Mesothelial cell of epicardium (in vitro differentiated cells): ENCODE data around the gene NDST3. TPM values are rescaled to one million over a fixed set of nuclear protein-coding genes. Genes with fewer than 3 reads are reported as not detected.
"Not testable (repeated sequence)": the region's sequence is repeated elsewhere in the genome, so short reads cannot be mapped to it uniquely, and the experiment has no call there.

ENCODE experiments used
- DNase-seq, 2 experiments: peaks; one replicate each; pipeline ENCODE4 v3.0.0; 2021; ENCODE audit warnings: low spot score in 2 of 2; ENCODE audit not compliant: unreplicated experiment in 2 of 2
- H3K27ac Mint-ChIP-seq: 2 replicates; pipeline ENCODE4 v1.8.0; 2021; ENCODE audit warnings: mixed read lengths
- H3K27me3 Mint-ChIP-seq: 2 replicates; pipeline ENCODE4 v1.8.0; 2021; ENCODE audit warnings: low read depth, mixed read lengths
- H3K36me3 Mint-ChIP-seq: 2 replicates; pipeline ENCODE4 v1.8.0; 2021; ENCODE audit warnings: mixed read lengths
- H3K4me1 Mint-ChIP-seq: 2 replicates; pipeline ENCODE4 v1.8.0; 2021; ENCODE audit warnings: mixed read lengths
- H3K4me3 Mint-ChIP-seq: 2 replicates; pipeline ENCODE4 v1.8.0; 2021; ENCODE audit warnings: mild to moderate bottlenecking, moderate library complexity, mixed read lengths
- H3K9me3 Mint-ChIP-seq: 2 replicates; pipeline ENCODE4 v1.8.0; 2021; ENCODE audit warnings: mixed read lengths
- total RNA-seq: library from RNA; stranded (reverse); gene quantifications from 3 replicates; pipeline ENCODE4 v1.2.1, GENCODE V29; 2021
- TF ChIP-seq, protein P1 (sequence below): fragments of 200-600 bp; sonication (generic); IDR thresholded peaks from one replicate; pipeline ENCODE4 v1.5.0; 2021; ENCODE audit warnings: antibody characterized with exemption; ENCODE audit not compliant: unreplicated experiment

NDST3 gene
- total RNA-seq, 1 donor from 2014 or later = 5.1 TPM

DNA sequence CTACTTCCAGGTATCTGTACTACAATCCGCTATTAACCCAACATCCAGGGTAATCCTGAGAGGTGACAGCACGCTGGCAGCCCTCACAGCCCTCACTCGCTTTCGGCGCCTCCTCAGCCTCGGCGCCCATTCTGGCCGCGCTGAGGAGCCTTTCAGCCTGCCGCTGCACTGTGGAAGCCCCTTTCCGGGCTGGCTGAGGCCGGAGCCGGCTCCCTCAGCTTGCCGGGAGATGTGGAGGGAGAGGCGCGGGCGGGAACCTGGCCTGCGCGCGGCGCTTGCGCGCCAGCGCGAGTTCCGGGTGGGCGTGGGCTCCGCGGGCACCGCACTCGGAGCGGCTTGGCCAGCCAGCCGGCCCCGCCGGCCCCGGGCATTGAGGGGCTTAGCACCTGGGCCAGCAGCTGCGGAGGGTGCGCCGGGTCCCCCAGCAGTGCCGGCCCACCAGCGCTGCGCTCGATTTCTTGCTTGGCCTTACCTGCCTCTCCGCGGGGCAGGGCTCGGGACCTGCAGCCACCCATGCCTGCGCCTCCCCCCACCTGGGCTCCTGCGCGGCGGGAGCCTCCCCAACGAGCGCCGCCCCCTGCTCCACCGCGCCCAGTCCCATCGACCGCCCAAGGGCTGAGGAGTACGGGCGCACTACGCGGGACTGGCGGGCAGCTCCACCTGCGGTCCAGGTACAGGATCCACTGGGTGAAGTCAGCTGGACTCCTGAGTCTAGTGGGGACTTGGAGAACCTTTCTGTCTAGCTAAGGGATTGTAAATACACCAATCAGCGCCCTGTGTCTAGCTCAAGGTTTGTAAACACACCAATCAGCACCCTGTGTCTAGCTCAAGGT is 231.2 kb downstream of the NDST3 start:
- Mint-ChIP-seq H3K36me3 (no peaks in the 10 kb centered on the region), H3K27ac (no peak overlapping the region), H3K4me3 (no peak overlapping the region), H3K9me3 (no peaks in the 10 kb centered on the region), H3K4me1 (peaks cover 7% of the 10 kb centered on the region), H3K27me3 (peaks cover under 1% of the 10 kb centered on the region)
- DNase-seq = no peak
- TF ChIP-seq, protein P1, sequence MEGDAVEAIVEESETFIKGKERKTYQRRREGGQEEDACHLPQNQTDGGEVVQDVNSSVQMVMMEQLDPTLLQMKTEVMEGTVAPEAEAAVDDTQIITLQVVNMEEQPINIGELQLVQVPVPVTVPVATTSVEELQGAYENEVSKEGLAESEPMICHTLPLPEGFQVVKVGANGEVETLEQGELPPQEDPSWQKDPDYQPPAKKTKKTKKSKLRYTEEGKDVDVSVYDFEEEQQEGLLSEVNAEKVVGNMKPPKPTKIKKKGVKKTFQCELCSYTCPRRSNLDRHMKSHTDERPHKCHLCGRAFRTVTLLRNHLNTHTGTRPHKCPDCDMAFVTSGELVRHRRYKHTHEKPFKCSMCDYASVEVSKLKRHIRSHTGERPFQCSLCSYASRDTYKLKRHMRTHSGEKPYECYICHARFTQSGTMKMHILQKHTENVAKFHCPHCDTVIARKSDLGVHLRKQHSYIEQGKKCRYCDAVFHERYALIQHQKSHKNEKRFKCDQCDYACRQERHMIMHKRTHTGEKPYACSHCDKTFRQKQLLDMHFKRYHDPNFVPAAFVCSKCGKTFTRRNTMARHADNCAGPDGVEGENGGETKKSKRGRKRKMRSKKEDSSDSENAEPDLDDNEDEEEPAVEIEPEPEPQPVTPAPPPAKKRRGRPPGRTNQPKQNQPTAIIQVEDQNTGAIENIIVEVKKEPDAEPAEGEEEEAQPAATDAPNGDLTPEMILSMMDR = no peak

DNA sequence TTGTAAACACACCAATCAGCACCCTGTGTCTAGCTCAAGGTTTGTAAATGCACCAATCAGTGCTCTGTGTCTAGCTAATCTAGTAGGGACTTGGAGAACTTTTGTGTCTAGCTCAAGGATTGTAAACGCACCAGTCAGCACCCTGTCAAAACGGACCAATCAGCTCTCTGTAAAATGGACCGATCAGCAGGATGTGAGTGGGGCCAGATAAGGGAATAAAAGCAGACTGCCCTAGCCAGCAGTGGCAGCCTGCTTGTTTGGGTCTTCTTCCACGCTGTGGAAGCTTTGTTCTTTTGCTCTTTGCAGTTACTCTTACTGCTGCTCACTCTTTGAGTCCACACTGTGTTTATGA is 231.8 kb downstream of the NDST3 start:
- H3K36me3 Mint-ChIP-seq, H3K9me3 Mint-ChIP-seq, H3K4me1 Mint-ChIP-seq, H3K27ac Mint-ChIP-seq, DNase-seq, H3K4me3 Mint-ChIP-seq, H3K27me3 Mint-ChIP-seq: not testable (repeated sequence)

DNA sequence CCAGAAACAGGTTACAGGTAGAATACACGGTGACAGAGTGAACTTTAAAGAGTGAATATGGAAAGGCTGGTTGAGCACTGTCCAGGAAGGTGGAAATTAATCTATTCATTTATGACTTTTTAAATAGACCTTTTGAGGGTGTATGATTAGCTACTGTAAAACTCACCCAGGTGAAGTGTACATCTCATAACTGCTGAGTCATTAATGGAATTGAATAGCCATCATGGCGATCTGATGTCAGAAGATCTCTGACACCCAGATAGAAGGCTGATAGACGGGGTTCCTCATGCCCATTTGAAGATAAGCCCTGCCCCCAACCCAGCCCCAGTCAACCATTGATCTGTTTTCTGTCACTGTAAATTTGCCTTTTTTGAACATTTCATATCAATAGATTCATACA is 234.5 kb downstream of the NDST3 start:
- Mint-ChIP-seq H3K4me1 (peaks cover 8% of the 10 kb centered on the region), H3K27me3 (peaks cover 1% of the 10 kb centered on the region), H3K27ac (no peak overlapping the region), H3K36me3 (no peaks in the 10 kb centered on the region), H3K4me3 (no peak overlapping the region), H3K9me3 (no peaks in the 10 kb centered on the region)
- DNase-seq = no peak
- TF ChIP-seq, protein P1 = no peak

DNA sequence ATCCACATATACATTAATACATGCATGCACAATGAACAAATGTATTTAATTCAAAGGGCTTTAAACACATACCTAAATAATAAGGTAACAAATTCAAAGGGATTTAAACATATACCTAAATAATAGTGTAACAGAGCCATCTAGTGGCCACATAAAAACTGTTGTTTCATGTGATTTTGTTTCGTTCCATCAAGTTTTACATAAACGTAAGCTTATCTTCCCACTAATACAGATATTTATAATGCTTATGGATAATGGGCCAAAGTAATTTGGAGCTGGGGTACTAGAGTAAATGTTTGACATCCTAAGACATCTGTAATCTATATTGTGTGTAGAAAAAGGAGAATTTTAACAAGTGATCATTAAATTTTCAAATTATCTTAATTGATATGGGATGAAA is 236.2 kb downstream of the NDST3 start:
- Mint-ChIP-seq H3K9me3 (no peaks in the 10 kb centered on the region), H3K27ac (no peak overlapping the region), H3K4me1 (peaks cover 8% of the 10 kb centered on the region), H3K36me3 (no peaks in the 10 kb centered on the region), H3K27me3 (peaks cover 1% of the 10 kb centered on the region), H3K4me3 (no peak overlapping the region)
- no peak for DNase-seq
- TF ChIP-seq, protein P1 = peak; percentile 76

GRCh38 chr4:118271788-118272187 is 237.5 kb downstream of the NDST3 start:
- no peak overlapping the region for H3K4me3 Mint-ChIP-seq
- TF ChIP-seq, protein P1 = no peak
- H3K36me3 Mint-ChIP-seq = no peaks in the 10 kb centered on the region
- H3K4me1 Mint-ChIP-seq = peaks cover 8% of the 10 kb centered on the region
- DNase-seq = no peak
- no peak overlapping the region for H3K27ac Mint-ChIP-seq
- no peaks in the 10 kb centered on the region for H3K9me3 Mint-ChIP-seq
- H3K27me3 Mint-ChIP-seq = peaks cover 1% of the 10 kb centered on the region

GRCh38 chr4:118273642-118274041 is 239.4 kb downstream of the NDST3 start:
- no peak overlapping the region for H3K27ac Mint-ChIP-seq
- H3K36me3 Mint-ChIP-seq = no peaks in the 10 kb centered on the region
- no peaks in the 10 kb centered on the region for H3K9me3 Mint-ChIP-seq
- TF ChIP-seq, protein P1 = no peak
- H3K27me3 Mint-ChIP-seq = peaks cover 1% of the 10 kb centered on the region
- peaks cover 13% of the 10 kb centered on the region for H3K4me1 Mint-ChIP-seq
- no peak for DNase-seq
- H3K4me3 Mint-ChIP-seq = no peak overlapping the region
